Measurements from ENCODE around the gene AEN.
A peak's percentile ranks its signal among the peaks of the same experiment; 100 is the strongest.
"Not testable (repeated sequence)": the region's sequence is repeated elsewhere in the genome, so short reads cannot be mapped to it uniquely, and the experiment has no call there.

The AEN gene

GRCh38 chr15:88631464-88632028, 10.4 kb downstream of the AEN start:
- no peak for DNase-seq

GRCh38 chr15:88632797-88633196, 11.7 kb downstream of the AEN start:
- not testable (repeated sequence) for DNase-seq

DNA sequence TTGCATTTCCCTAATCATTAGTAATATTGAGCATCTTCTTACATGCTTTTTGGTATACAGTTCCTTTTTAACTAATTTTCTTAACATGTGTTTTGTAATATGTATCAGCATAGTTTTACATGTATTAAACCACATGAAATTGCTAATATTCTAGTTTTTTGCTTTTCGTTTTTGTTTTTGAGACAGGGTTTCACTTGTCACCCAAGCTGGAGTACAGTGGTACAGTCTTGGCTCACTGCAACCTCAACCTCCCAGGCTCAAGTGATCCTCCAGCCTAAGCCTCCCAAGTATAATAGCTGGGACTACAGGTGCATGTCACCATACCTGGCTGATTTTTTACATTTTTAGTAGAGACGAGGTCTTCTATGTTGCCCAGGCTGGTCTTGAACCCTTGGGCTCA, 13.3 kb downstream of the AEN start:
- DNase-seq, result no peak

- DNase-seq, result no peak
Measured at GRCh38 chr15:88635318-88635717, 14.2 kb downstream of the AEN start.

DNA sequence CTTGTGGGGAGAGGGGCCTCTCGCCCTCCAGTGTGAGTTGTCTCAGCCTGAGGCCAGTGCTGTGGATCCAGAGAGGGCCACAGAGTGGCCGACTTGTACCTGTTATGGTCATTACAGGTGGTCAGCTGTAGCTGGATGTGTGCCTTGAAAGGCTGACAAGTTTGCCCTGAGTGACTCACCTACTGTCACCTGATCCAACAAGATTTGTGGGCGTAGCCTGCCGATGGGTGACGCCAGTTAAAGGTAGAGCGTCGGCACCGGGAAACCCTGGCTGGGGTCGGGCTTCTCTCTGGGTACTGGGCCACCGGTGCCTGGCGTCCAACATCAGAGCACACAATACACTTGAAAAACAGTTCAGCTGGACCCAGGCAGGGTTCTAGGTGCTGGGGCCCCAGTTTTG, 14.9 kb downstream of the AEN start:
- no peak for DNase-seq

DNA sequence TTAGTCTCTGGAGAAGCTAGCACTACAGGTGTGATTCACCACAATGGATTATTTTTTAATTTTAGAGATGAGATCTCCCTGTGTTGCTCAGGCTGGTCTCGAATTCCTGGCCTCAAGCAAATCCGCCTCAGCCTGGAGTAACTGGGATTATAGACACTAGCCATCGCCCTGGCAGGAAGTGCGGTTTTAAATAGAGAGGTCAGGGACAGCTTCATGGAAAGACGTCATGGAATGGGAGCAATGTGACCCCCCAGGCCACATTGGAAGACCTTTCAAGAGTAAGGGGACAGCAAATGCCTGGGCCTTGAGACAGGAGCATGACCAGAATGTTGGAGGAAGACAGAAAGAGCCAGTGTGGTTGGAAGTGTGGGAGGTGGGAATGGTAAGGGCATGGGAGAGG, 15.5 kb downstream of the AEN start:
- DNase-seq, result no peak

DNA sequence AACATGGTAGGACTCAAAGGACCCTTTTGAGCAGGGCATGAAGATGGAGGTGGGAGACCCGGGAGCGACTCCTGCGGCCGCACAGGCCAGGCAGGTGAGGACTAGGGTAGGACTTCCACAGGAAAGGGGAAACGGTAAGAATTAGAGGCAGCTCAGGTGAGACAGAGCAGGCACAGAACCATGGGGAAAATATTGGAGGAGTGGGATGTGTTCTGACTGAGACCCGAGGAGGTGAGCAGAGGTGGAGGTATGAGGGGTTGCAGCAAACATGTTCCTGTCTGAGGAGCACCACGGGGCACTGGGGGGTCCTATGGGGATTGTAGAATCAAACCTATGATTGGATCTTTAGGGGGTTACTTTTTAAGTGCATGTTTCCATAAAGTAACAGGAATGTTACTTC, 16.3 kb downstream of the AEN start:
- no peak for DNase-seq

DNA sequence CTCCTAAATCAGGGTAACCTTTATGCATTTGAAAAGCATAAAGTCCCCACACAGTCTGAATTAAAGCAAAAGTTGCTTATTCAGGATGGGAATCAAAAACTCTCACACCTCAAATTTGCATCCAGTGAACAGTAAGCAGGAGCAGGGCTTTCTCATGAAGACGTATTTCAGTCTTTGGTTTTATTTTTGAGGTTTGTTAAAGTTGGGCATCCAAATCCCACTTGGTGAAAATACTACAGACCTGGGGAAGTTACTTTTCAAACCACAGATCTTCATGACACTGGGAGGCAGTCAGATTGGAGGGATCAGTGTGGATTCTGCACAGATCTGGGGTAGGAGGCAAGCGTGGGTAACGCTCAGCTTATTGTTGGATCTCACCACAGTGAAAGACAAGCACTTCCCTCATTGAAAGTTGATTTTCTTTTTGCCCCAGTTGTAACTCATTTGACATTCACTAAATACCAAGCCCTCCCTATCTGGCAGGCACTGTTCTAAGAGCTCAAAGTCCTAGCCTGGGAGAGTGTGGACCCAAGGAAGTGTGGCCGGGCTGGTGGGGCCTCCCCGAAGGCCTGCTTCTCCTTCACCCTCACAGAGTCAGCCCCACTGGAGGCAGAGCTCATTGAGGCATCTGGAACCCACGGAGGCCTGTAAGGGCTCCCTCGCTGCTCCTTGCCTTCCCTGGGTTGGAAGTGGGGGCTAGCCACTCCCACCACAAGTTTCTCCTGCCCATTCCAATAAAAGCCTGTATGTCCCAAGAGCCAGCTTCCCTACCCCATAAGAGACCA, 16.9 kb downstream of the AEN start:
- peak in 1 of 14 donors; percentile 57 for DNase-seq

- peak in 12 of 14 donors; percentile 16 to 93 (median 60) for DNase-seq
Measured at GRCh38 chr15:88638626-88639372, 17.7 kb downstream of the AEN start, which contains the start of gene ISG20. ISG20 (plus strand) TSS chr15:88639016; CDS start chr15:88639367, 351 bp downstream.

DNA sequence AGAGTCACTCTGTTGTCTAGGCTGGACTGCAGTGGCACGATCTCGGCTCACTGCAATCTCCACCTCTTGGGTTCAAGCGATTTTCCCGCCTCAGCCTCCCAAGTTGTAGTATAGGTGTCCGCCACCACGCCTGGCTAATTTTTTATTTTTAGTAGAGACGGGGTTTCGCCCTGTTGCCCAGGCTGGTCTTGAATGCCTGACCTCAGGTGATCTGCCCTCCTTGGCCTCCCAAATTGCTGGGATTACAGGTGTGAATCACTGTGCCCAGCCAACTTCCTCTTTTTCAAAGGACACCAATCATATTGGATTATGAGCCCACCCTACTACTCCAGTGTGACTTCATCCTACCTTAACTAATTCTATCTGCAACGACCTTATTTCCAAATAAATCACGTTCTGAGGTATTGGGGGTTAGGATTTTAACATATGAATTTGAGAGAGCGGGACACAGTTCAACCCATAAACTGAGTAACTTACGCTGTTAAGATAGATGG, 20.9 kb downstream of the AEN start:
- DNase-seq, result no peak

GRCh38 chr15:88642514-88642913, 21.4 kb downstream of the AEN start:
- DNase-seq, result not testable (repeated sequence)

- no peak for DNase-seq
Measured at GRCh38 chr15:88644741-88645140, 23.6 kb downstream of the AEN start.

DNA sequence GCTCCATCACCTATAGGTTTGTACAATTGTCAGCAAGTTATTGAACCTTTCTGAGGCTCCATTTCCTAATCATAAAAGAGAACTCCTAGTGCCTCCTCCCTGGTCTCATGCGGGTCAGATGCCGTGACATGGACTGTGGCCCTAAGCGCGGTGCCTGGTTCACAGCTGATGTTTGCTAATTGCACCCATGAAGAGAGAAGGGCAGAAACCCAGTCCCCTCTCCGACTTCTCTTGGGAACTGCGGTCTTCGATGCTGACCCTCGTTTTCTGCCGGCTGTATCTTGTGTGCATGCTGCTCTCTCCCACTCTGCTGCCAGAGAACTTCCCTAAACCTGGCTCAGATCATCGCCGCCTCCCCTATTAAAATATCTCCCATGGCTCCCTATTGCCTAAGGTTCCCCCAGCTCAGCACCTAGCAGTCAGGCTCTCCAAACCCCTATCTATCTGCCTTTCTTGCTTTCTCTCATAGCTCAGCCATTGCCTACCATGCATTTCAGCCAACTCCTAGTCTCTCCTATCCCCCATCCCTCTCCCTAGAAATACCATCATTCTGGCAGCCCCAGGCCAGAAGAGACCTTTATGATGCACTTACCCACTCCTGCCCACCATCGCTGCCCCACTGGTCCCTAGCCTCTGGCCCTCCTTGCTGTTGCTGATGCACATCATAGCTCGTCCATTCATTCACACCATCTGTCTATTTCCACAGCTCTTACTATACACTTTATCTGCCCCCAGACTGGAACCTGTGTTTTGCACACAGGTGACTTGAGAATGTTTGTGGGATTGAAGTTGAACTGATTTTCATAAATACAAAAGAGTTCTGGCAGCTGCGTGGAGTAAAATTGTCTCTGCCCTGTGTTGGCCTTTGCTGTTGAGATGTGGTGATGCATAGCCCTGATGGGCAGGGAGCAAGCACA, 24.3 kb downstream of the AEN start:
- DNase-seq, result no peak

- no peak for DNase-seq
Measured at GRCh38 chr15:88646088-88646405, 24.9 kb downstream of the AEN start.

GRCh38 chr15:88646951-88647350, 25.8 kb downstream of the AEN start:
- DNase-seq, result no peak

DNA sequence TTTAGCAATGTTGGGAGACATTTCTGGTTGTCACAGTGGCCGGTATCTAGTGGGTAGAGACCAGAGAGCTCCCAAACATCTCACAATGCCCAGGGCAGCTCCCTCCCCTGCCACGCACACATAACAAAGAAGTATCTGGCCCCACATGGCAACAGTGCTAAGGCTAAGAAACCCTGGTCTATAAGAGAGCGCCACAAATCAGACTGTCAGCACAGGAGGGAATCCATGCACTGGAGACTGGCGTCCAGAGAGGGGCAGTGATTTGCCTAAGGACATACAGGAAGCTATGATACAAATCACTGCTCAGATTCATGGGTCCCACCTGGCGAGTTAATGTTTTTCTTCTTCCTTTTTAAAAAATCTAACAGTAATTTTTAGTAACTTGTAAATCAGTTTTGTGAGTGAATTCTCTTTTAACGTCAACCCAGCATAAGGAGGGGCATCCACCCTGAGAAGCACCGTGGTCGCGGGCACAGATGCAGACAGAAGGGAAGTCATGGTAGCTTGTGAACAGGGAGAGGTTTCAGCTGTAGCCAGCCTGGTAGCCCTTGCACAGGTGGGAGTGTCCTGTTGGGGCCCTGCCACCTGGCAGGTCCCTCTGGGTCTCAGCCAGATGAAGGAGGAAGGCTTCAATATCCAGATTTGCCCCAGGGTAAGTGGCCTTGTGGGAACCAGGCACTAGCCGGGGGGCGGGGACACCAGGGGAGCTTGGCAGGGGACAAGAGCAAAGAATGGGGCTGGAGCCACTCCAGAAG, 26.4 kb downstream of the AEN start:
- DNase-seq, result no peak

DNA sequence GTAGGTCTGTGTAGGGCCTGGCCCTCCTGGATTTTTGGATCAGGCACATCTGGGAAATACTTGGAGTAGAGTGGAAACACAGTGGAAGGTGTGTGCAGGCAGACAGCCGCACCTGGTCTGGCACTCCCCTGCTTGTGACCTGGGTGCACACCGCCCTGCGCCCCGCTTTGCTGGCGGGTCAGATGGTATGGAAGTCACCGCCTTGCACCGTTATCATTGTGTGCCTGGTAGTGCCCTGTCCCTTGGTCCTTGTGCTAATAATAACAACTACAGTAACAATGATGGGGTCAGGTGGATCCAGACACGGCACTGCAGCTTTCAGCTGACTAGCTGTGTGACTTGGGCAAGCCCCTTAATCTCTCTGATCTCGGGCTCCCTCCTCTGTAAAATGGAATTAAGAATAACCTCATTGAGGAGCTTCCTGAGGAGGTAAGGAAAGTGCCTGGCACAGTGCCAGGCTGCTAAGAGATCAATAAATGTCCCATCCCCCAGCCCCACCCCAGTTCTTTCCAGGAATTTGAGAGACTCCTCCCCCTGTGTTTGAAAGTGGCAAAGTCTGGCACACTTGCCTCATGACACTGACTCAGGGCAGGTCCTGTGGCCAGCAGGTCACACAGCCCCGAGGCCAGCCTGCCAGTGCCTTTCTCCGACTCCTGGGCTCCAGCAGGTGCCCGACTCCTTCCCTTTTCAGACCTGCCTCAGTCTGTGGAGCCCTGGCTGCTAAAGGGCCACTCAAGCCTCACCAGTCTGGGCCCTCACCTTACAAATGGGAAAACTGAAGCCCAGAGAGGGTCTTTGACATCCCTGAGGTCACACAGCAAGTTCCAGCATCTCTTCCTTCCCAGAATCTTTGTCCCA, 27.4 kb downstream of the AEN start:
- peak in 4 of 14 donors; percentile 23 to 46 (median 36) for DNase-seq

GRCh38 chr15:88649286-88649733, 28.2 kb downstream of the AEN start:
- DNase-seq, result peak in 11 of 14 donors; percentile 32 to 90 (median 67)

DNA sequence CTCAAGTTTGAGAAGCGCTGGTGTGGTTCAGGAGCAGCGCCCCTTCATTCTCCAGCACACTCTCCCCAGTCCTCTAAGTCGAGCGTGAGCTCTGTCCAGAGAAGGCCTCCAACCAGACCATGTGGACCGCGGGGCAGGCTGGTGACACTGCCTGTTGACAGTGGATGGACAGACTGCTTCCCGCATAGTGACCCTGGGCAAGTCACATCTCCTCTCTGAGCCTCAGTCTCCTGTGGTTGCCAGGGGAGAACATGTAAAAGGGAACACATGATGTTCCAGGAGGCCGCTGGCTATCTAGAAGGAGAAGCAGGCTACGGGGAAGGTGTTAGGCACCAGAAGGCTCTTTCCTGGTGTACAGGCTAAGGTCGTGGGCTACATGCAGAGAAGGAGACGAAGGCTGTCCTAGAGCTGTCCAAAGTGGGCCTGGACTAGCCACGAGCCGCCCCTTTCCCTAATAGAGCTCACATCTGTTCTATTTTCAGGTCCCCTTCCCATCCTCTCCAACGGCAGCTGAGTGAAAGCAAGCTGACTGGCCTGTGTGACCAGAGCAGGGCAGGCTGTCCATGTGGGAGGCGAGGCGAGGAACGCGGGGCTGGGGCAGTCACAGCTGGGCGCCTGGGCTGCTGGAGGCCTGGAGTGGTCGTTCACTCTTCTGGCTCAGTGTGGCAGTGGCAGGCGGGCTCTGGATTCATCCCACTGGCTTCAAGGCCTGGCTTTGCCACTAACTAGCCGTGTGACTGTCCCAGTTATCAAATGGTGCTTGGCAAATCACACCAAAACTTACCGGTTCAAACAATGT, 28.8 kb downstream of the AEN start:
- DNase-seq, result peak in 1 of 14 donors; percentile 63

DNA sequence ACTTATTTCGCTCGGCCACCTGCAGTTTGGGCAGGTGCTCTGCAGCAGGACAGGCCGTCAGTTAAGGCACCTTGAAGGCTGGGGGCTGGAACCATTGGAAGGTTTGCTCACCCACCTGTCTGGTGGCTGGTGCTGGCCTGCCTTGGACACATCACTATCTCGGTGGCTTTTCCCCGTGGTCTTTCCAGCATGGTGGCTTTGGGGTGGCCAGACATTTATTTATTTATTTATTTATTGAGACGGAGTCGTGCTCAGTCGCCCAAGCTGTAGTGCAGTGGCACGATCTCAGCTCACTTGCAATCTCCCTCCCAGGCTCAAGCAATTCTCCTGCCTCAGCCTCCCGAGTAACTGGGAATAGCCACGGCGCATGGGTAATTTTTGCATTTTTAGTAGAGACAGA, 29.4 kb downstream of the AEN start:
- DNase-seq, result no peak

Measured in C1 segment of cervical spinal cord (tissue), 14 donors.